ENCODE measurements around the gene NARS2. TPM values are rescaled to one million over a fixed set of nuclear protein-coding genes. Genes with fewer than 3 reads are reported as not detected.
A peak's percentile ranks its signal among the peaks of the same experiment; 100 is the strongest.
"Not testable (repeated sequence)": the region's sequence is repeated elsewhere in the genome, so short reads cannot be mapped to it uniquely, and the experiment has no call there.

The NARS2 gene
- total RNA-seq, 1 experiment from 2014 or later, result 46.7 TPM

DNA sequence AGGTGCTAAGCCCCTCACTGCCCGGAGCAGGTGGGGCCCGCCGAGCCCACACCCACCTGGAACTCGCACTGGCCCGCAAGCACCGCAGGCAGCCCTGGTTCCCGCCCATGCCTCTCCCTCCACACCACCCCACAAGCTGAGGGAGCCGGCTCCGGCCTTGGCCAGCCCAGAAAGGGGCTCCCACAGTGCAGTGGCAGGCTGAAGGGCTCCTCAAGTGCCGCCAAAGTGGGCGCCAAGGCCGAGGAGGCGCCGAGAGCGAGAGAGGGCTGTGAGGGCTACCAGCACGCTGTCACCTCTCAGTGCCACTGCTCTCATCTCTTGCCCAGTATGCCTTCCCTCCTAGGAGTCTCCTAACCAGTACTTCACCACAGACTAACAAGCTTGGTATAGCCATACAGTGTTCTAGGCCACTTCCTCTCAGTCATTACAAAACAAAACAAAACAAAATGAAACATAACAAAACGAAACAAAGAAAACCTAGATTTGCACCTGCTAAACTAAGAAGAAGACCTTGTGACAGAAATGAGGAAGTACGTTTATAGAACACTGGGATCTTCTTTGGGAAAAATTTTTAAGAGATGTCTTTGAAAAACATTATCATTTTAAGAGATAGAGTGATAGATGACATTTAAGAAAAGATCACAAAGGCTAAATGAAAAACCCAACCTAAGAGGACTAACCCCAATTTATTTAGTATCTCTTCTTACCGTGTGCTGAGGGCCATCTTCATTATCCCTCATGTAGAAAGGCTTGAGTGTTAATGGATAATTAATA, 109.3 kb downstream of the NARS2 start:
- ChIA-PET POLR2A (ENCODE audit: low non-redundant PET) (no interaction called here), CTCF (no interaction called here)
- Histone ChIP-seq H3K9me3 (ENCODE audit: low read depth, low read length, poor library complexity, severe bottlenecking) (no peaks in the 10 kb centered on the region), H3K4me1 (ENCODE audit: insufficient read depth, low read length, poor library complexity, severe bottlenecking) (peaks cover 14% of the 10 kb centered on the region), H3K4me3 (ENCODE audit: low read depth, low read length, poor library complexity, severe bottlenecking) (no peak overlapping the region), H3K27me3 (replicated peaks; ENCODE audit: insufficient read depth, low read depth, low read length, poor library complexity) (no peaks in the 10 kb centered on the region), H3K36me3 (ENCODE audit: insufficient read depth, low read length, poor library complexity, severe bottlenecking) (peaks cover 7% of the 10 kb centered on the region), H3K27ac (ENCODE audit: low read depth, low read length, poor library complexity, severe bottlenecking) (no peak overlapping the region)
- no TSS peak for BruUV-seq (replicated peaks)
- intact Hi-C loops (cut with micrococcal nuclease; ENCODE audit: unreplicated experiment), result no loop called here
- TF ChIP-seq EZH2 (IDR thresholded peaks at IDR 0.05; ENCODE audit: borderline replicate concordance, low read depth, low read length, poor library complexity, severe bottlenecking) (no peak), CTCF (conservative IDR thresholded peaks at IDR 0.05; ENCODE audit: low read depth, low read length) (no peak)
- DNase-seq (ENCODE audit: low spot score), result no peak

DNA sequence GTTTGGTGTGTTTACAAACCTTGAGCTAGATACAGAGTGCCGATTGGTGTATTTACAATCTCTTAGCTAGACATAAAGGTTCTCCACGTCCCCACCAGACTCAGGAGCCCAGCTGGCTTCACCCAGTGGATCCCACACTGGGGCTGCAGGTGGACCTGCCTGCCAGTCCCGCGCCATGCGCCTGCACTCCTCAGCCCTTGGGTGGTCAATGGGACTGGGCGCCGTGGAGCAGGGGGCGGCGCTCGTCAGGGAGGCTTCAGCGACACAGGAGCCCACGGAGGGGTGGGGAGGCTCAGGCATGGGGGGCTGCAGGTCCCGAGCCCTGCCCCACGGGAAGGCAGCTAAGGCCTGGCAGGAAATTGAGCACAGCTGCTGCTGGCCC, 109.9 kb downstream of the NARS2 start:
- H3K27me3 ChIP-seq (replicated peaks; ENCODE audit: insufficient read depth, low read depth, low read length, poor library complexity); DNase-seq (ENCODE audit: low spot score); BruUV-seq (replicated peaks); intact Hi-C loops (cut with micrococcal nuclease; ENCODE audit: unreplicated experiment); H3K36me3 ChIP-seq (ENCODE audit: insufficient read depth, low read length, poor library complexity, severe bottlenecking); POLR2A ChIA-PET (ENCODE audit: low non-redundant PET); CTCF ChIA-PET; H3K9me3 ChIP-seq (ENCODE audit: low read depth, low read length, poor library complexity, severe bottlenecking); H3K27ac ChIP-seq (ENCODE audit: low read depth, low read length, poor library complexity, severe bottlenecking); H3K4me3 ChIP-seq (ENCODE audit: low read depth, low read length, poor library complexity, severe bottlenecking): not testable (repeated sequence)
- peaks cover 10% of the 10 kb centered on the region for H3K4me1 ChIP-seq (ENCODE audit: insufficient read depth, low read length, poor library complexity, severe bottlenecking)

DNA sequence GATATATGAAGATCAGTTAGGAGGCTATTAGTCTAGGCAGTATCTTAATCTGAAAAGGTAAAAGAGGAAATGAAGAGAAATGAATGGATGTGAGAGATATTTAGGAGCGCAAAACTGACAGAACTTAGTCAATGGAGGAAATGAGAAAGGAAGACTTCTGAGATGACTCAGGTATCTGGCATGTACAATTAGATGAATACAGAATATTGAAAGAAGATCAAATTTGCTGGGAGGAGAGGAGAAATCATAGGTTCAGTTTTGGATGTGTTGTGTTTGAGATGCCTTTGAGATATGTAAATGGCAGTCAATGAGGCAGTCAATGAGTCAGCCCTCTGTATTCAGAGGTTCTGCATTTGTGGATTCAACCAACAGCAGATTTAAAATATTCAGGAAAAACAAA, 114.2 kb downstream of the NARS2 start:
- TF ChIP-seq CTCF (conservative IDR thresholded peaks at IDR 0.05; ENCODE audit: low read depth, low read length) (no peak), EZH2 (IDR thresholded peaks at IDR 0.05; ENCODE audit: borderline replicate concordance, low read depth, low read length, poor library complexity, severe bottlenecking) (no peak)
- no peak overlapping the region for H3K4me3 ChIP-seq (ENCODE audit: low read depth, low read length, poor library complexity, severe bottlenecking)
- intact Hi-C loops (cut with micrococcal nuclease; ENCODE audit: unreplicated experiment), result no loop called here
- ChIA-PET POLR2A (ENCODE audit: low non-redundant PET) (no interaction called here), CTCF (no interaction called here)
- no peaks in the 10 kb centered on the region for H3K27me3 ChIP-seq (replicated peaks; ENCODE audit: insufficient read depth, low read depth, low read length, poor library complexity)
- no peak overlapping the region for H3K27ac ChIP-seq (ENCODE audit: low read depth, low read length, poor library complexity, severe bottlenecking)
- no peaks in the 10 kb centered on the region for H3K9me3 ChIP-seq (ENCODE audit: low read depth, low read length, poor library complexity, severe bottlenecking)
- no TSS peak for BruUV-seq (replicated peaks)
- H3K36me3 ChIP-seq (ENCODE audit: insufficient read depth, low read length, poor library complexity, severe bottlenecking), result peaks cover 3% of the 10 kb centered on the region
- H3K4me1 ChIP-seq (ENCODE audit: insufficient read depth, low read length, poor library complexity, severe bottlenecking), result no peaks in the 10 kb centered on the region
- peak; percentile 48 for DNase-seq (ENCODE audit: low spot score)

DNA sequence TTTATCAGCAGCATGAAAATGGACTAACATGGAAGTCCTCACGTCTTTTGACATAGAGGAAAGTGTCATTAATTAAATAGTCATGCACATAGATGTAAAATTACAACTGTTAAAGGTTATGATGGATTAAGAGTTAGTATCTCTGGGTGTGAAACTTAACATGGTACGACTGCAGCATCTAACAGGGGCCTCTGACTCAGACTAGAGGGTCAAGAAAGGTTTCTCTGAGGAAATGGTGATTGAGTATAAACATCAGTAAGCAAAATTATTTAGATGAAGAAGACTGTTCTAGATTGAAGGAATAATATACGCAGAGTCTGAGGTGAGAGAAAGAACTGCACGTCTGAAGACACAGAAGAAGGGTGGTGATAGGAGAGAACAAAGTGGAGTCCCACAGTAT, 114.9 kb downstream of the NARS2 start:
- no peaks in the 10 kb centered on the region for H3K27me3 ChIP-seq (replicated peaks; ENCODE audit: insufficient read depth, low read depth, low read length, poor library complexity)
- H3K4me3 ChIP-seq (ENCODE audit: low read depth, low read length, poor library complexity, severe bottlenecking), result no peak overlapping the region
- CTCF ChIA-PET, result no interaction called here
- no peak overlapping the region for H3K27ac ChIP-seq (ENCODE audit: low read depth, low read length, poor library complexity, severe bottlenecking)
- POLR2A ChIA-PET (ENCODE audit: low non-redundant PET), result no interaction called here
- no peaks in the 10 kb centered on the region for H3K36me3 ChIP-seq (ENCODE audit: insufficient read depth, low read length, poor library complexity, severe bottlenecking)
- TF ChIP-seq EZH2 (IDR thresholded peaks at IDR 0.05; ENCODE audit: borderline replicate concordance, low read depth, low read length, poor library complexity, severe bottlenecking), result no peak
- TF ChIP-seq CTCF (conservative IDR thresholded peaks at IDR 0.05; ENCODE audit: low read depth, low read length), result no peak
- H3K9me3 ChIP-seq (ENCODE audit: low read depth, low read length, poor library complexity, severe bottlenecking), result no peaks in the 10 kb centered on the region
- intact Hi-C loops (cut with micrococcal nuclease; ENCODE audit: unreplicated experiment), result no loop called here
- DNase-seq (ENCODE audit: low spot score), result no peak
- no peaks in the 10 kb centered on the region for H3K4me1 ChIP-seq (ENCODE audit: insufficient read depth, low read length, poor library complexity, severe bottlenecking)
- no TSS peak for BruUV-seq (replicated peaks)
